ENCODE results near the gene BANK1. TPM values are rescaled to one million over a fixed set of nuclear protein-coding genes. Genes with fewer than 3 reads are reported as not detected.

Gene BANK1
- not detected for total RNA-seq

GRCh38 chr4:101790521-101791181 is at the start of gene BANK1:
BANK1 (plus strand) TSS chr4:101790730; CDS start chr4:101790881, 151 bp downstream.
- H3K27ac Mint-ChIP-seq: no peak within 1 kb of the TSS

GRCh38 chr4:101753721-101754120 is 36.8 kb upstream of the BANK1 start:
- Mint-ChIP-seq H3K36me3 (no peaks in the 10 kb centered on the region), H3K9me3 (peaks cover 0 to 6% of the 10 kb centered on the region in 2 donors)
- no peak for DNase-seq (ENCODE audit: low spot score in 2 of 2)

More at GRCh38 chr4:101790521-101791181, at the start of gene BANK1:
- ATAC-seq (peak; percentile 64 to 95), DNase-seq (ENCODE audit: low spot score in 2 of 2) (peak; percentile 22 to 60)
- no peaks in the 10 kb centered on the region for H3K36me3 Mint-ChIP-seq
- H3K9me3 Mint-ChIP-seq: no peaks in the 10 kb centered on the region

GRCh38 chr4:101756181-101756580 is 34.3 kb upstream of the BANK1 start:
- Mint-ChIP-seq H3K36me3 (no peaks in the 10 kb centered on the region), H3K27ac (no peak overlapping the region), H3K9me3 (peaks cover 0 to 6% of the 10 kb centered on the region in 2 donors)

More at GRCh38 chr4:101753721-101754120, 36.8 kb upstream of the BANK1 start:
- ATAC-seq: no peak
- no peak overlapping the region for H3K27ac Mint-ChIP-seq

GRCh38 chr4:101761405-101761804 is 29.1 kb upstream of the BANK1 start:
- DNase-seq (ENCODE audit: low spot score in 2 of 2): no peak
- no peak for ATAC-seq
- Mint-ChIP-seq H3K9me3 (peaks cover 0 to 2% of the 10 kb centered on the region in 2 donors), H3K36me3 (no peaks in the 10 kb centered on the region), H3K27ac (no peak overlapping the region)

More at GRCh38 chr4:101756181-101756580, 34.3 kb upstream of the BANK1 start:
- DNase-seq (ENCODE audit: low spot score in 2 of 2) (no peak), ATAC-seq (no peak)

GRCh38 chr4:101762025-101762424 is 28.5 kb upstream of the BANK1 start:
- no peak for DNase-seq (ENCODE audit: low spot score in 2 of 2)
- no peak overlapping the region for H3K27ac Mint-ChIP-seq
- peaks cover 2 to 4% of the 10 kb centered on the region in 2 donors for H3K9me3 Mint-ChIP-seq
- ATAC-seq: no peak
- no peaks in the 10 kb centered on the region for H3K36me3 Mint-ChIP-seq

GRCh38 chr4:101762534-101762933 is 28.0 kb upstream of the BANK1 start:
- ATAC-seq: no peak
- Mint-ChIP-seq H3K36me3 (no peaks in the 10 kb centered on the region), H3K27ac (no peak overlapping the region), H3K9me3 (peaks cover 4 to 5% of the 10 kb centered on the region in 2 donors)
- DNase-seq (ENCODE audit: low spot score in 2 of 2): no peak

- ATAC-seq: no peak
- no peak for DNase-seq (ENCODE audit: low spot score in 2 of 2)
- peaks cover 4 to 5% of the 10 kb centered on the region in 2 donors for H3K9me3 Mint-ChIP-seq
- H3K36me3 Mint-ChIP-seq: no peaks in the 10 kb centered on the region
- H3K27ac Mint-ChIP-seq: no peak overlapping the region
Measured at GRCh38 chr4:101763576-101763975, 27.0 kb upstream of the BANK1 start.

- ATAC-seq: no peak
- Mint-ChIP-seq H3K9me3 (peaks cover 4 to 7% of the 10 kb centered on the region in 2 donors), H3K36me3 (peaks cover 6 to 10% of the 10 kb centered on the region in 2 donors), H3K27ac (no peak overlapping the region)
- no peak for DNase-seq (ENCODE audit: low spot score in 2 of 2)
Measured at GRCh38 chr4:101774807-101775206, 15.7 kb upstream of the BANK1 start.

GRCh38 chr4:101777431-101777830 is 13.1 kb upstream of the BANK1 start:
- no peak overlapping the region for H3K27ac Mint-ChIP-seq
- ATAC-seq (no peak), DNase-seq (ENCODE audit: low spot score in 2 of 2) (no peak)
- peaks cover 3 to 4% of the 10 kb centered on the region in 2 donors for H3K9me3 Mint-ChIP-seq
- H3K36me3 Mint-ChIP-seq: peaks cover 0 to 4% of the 10 kb centered on the region in 2 donors

- ATAC-seq: no peak
- Mint-ChIP-seq H3K36me3 (no peaks in the 10 kb centered on the region), H3K9me3 (no peaks in the 10 kb centered on the region), H3K27ac (no peak overlapping the region)
- no peak for DNase-seq (ENCODE audit: low spot score in 2 of 2)
Measured at GRCh38 chr4:101780284-101780683, 10.2 kb upstream of the BANK1 start.

- Mint-ChIP-seq H3K27ac (no peak overlapping the region), H3K9me3 (no peaks in the 10 kb centered on the region), H3K36me3 (no peaks in the 10 kb centered on the region)
- DNase-seq (ENCODE audit: low spot score in 2 of 2) (no peak), ATAC-seq (no peak)
Measured at GRCh38 chr4:101782546-101782945, 8.0 kb upstream of the BANK1 start.

GRCh38 chr4:101784957-101785356 is 5.6 kb upstream of the BANK1 start:
- Mint-ChIP-seq H3K9me3 (no peaks in the 10 kb centered on the region), H3K27ac (no peak overlapping the region), H3K36me3 (no peaks in the 10 kb centered on the region)
- DNase-seq (ENCODE audit: low spot score in 2 of 2) (no peak), ATAC-seq (no peak)

GRCh38 chr4:101785486-101785885 is 5.0 kb upstream of the BANK1 start:
- ATAC-seq (no peak), DNase-seq (ENCODE audit: low spot score in 2 of 2) (no peak)
- Mint-ChIP-seq H3K27ac (no peak overlapping the region), H3K9me3 (no peaks in the 10 kb centered on the region), H3K36me3 (no peaks in the 10 kb centered on the region)

GRCh38 chr4:101787701-101788316 is 2.7 kb upstream of the BANK1 start:
- no peak overlapping the region for H3K27ac Mint-ChIP-seq
- no peaks in the 10 kb centered on the region for H3K36me3 Mint-ChIP-seq
- ATAC-seq (no peak), DNase-seq (ENCODE audit: low spot score in 2 of 2) (no peak)
- H3K9me3 Mint-ChIP-seq: no peaks in the 10 kb centered on the region

- no peak overlapping the region for H3K27ac Mint-ChIP-seq
- H3K36me3 Mint-ChIP-seq: no peaks in the 10 kb centered on the region
- H3K9me3 Mint-ChIP-seq: no peaks in the 10 kb centered on the region
- no peak for DNase-seq (ENCODE audit: low spot score in 2 of 2)
- no peak for ATAC-seq
Measured at GRCh38 chr4:101791182-101791558, 640 bp downstream of the BANK1 start.

- Mint-ChIP-seq H3K36me3 (no peaks in the 10 kb centered on the region), H3K9me3 (no peaks in the 10 kb centered on the region), H3K27ac (no peak overlapping the region)
- ATAC-seq: no peak
- DNase-seq (ENCODE audit: low spot score in 2 of 2): no peak
Measured at GRCh38 chr4:101792056-101792590, 1.6 kb downstream of the BANK1 start.

GRCh38 chr4:101793397-101793796 is 2.9 kb downstream of the BANK1 start:
- H3K27ac Mint-ChIP-seq: no peak overlapping the region
- no peaks in the 10 kb centered on the region for H3K36me3 Mint-ChIP-seq
- H3K9me3 Mint-ChIP-seq: no peaks in the 10 kb centered on the region
- DNase-seq (ENCODE audit: low spot score in 2 of 2): no peak
- no peak for ATAC-seq

GRCh38 chr4:101794806-101795205 is 4.3 kb downstream of the BANK1 start:
- Mint-ChIP-seq H3K36me3 (no peaks in the 10 kb centered on the region), H3K27ac (no peak overlapping the region), H3K9me3 (no peaks in the 10 kb centered on the region)
- DNase-seq (ENCODE audit: low spot score in 2 of 2) (no peak), ATAC-seq (no peak)
